ENCODE data around the gene MS4A8.

Gene MS4A8

DNA sequence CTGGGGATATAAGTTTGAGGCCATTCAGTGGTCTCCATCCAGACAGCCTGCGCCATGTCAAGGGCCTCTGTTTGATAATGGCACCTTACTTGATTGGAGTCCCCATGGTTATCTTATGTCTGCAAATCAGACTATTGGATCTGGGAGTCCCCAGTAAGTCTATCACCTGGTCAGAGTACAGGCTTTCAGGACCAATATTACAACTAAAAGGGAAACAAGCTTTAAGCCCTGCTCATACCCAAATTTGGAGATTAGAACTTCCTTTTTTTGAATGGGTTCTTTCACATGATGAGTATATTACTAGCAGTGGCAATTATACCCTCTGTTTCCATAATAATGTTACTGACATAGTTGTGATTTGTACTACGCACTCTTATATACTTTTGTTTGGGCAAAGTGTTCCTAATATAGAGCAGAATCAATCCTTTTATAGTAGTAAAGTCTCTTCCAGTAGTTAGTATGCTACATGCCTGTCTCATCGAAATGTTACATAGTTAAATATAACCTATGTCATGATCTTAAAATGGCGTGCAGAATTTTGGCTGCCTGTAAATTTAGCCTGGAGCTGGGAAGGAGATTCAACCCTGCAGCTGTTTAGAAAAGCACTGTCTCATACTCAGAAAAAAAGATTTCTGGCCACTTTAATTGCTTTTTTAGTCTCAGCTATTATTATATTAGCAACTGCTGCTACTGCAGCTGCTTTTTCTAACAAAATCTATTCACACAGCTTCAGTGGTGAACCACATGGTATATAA, 62.2 kb downstream of the MS4A8 start:
- H3K36me3 ChIP-seq (ENCODE audit: control insufficient read depth, low read length), result no peaks in the 10 kb centered on the region
- H4K20me1 ChIP-seq (ENCODE audit: control insufficient read depth, insufficient read depth, low read depth, low read length), result no peaks in the 10 kb centered on the region
- H3K27me3 ChIP-seq (ENCODE audit: control insufficient read depth, low read length), result peaks cover 20% of the 10 kb centered on the region
- no peaks in the 10 kb centered on the region for H3K9me3 ChIP-seq (ENCODE audit: control insufficient read depth, insufficient read depth, low read length)
- H3K79me2 ChIP-seq (ENCODE audit: control insufficient read depth, low read length), result no peaks in the 10 kb centered on the region
- TF ChIP-seq, protein P1, sequence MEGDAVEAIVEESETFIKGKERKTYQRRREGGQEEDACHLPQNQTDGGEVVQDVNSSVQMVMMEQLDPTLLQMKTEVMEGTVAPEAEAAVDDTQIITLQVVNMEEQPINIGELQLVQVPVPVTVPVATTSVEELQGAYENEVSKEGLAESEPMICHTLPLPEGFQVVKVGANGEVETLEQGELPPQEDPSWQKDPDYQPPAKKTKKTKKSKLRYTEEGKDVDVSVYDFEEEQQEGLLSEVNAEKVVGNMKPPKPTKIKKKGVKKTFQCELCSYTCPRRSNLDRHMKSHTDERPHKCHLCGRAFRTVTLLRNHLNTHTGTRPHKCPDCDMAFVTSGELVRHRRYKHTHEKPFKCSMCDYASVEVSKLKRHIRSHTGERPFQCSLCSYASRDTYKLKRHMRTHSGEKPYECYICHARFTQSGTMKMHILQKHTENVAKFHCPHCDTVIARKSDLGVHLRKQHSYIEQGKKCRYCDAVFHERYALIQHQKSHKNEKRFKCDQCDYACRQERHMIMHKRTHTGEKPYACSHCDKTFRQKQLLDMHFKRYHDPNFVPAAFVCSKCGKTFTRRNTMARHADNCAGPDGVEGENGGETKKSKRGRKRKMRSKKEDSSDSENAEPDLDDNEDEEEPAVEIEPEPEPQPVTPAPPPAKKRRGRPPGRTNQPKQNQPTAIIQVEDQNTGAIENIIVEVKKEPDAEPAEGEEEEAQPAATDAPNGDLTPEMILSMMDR (IDR thresholded peaks at IDR 0.05; ENCODE audit: low read depth, low read length, poor library complexity, severe bottlenecking), result no peak
- no peak for TF ChIP-seq EZH2phosphoT487 (IDR thresholded peaks at IDR 0.05; ENCODE audit: borderline replicate concordance, low read length)
- no peaks in the 10 kb centered on the region for H3F3A ChIP-seq (ENCODE audit: control insufficient read depth, insufficient read depth)
- no peak overlapping the region for H3K27ac ChIP-seq (ENCODE audit: low read depth, low read length)
- no peaks in the 10 kb centered on the region for H3K9me2 ChIP-seq (replicated peaks; ENCODE audit: control insufficient read depth, low read length)
- no peak overlapping the region for H3K4me2 ChIP-seq (ENCODE audit: low read length)
- H3K4me3 ChIP-seq (ENCODE audit: low read length), result no peak overlapping the region
- H3K4me1 ChIP-seq (ENCODE audit: control insufficient read depth, low read length), result peaks cover 17% of the 10 kb centered on the region

DNA sequence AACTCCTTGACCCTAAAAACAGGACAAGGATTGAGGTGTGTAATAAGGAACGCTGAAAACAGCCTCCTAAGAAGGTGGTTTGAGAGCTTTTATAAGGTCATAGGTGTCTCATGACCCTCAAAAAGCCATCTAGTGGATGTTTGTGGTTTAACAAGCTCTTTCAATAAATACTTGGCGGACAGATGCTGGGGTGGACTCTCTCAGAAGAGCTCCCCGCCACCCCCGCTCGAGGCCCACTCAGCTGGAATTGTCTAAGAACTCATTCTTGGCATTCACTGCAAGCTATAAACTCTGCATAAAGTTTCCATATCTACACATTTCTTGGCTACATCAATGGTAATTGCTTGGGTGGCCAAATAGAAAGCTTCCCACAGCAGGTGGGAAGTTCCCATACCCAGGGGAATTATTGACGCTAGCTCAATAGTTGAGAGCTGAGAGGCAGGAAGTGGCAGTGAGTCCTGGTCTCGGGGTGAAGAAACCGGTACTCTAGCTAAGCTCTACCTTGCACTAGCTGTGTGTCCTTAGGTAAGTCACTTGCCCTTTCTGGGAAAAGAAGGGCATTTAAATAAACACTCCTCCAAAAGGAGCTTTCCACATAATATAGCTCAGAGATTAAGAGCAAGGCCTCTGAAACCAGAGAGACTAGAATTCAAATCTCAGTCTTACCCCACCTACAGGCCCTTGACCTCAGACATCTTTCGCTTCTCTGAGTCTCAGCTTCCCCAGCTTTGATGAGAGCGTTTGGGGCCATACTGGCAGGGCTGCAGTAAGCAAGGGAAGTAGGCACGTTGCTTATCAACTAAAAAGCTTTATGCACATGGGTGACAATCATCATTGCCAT, 63.7 kb downstream of the MS4A8 start:
- Histone ChIP-seq H3K9me3 (ENCODE audit: control insufficient read depth, insufficient read depth, low read length) (no peaks in the 10 kb centered on the region), H3F3A (ENCODE audit: control insufficient read depth, insufficient read depth) (no peaks in the 10 kb centered on the region), H3K27ac (ENCODE audit: low read depth, low read length) (no peak overlapping the region), H3K4me3 (ENCODE audit: low read length) (no peak overlapping the region), H3K79me2 (ENCODE audit: control insufficient read depth, low read length) (no peaks in the 10 kb centered on the region), H3K9me2 (replicated peaks; ENCODE audit: control insufficient read depth, low read length) (no peaks in the 10 kb centered on the region), H3K4me1 (ENCODE audit: control insufficient read depth, low read length) (peaks cover 17% of the 10 kb centered on the region), H3K27me3 (ENCODE audit: control insufficient read depth, low read length) (peaks cover 20% of the 10 kb centered on the region), H3K36me3 (ENCODE audit: control insufficient read depth, low read length) (no peaks in the 10 kb centered on the region), H4K20me1 (ENCODE audit: control insufficient read depth, insufficient read depth, low read depth, low read length) (no peaks in the 10 kb centered on the region), H3K4me2 (ENCODE audit: low read length) (peak overlapping the region; percentile 12)
- TF ChIP-seq, protein P1 (IDR thresholded peaks at IDR 0.05; ENCODE audit: low read depth, low read length, poor library complexity, severe bottlenecking), result peak; percentile 65
- no peak for TF ChIP-seq EZH2phosphoT487 (IDR thresholded peaks at IDR 0.05; ENCODE audit: borderline replicate concordance, low read length)

DNA sequence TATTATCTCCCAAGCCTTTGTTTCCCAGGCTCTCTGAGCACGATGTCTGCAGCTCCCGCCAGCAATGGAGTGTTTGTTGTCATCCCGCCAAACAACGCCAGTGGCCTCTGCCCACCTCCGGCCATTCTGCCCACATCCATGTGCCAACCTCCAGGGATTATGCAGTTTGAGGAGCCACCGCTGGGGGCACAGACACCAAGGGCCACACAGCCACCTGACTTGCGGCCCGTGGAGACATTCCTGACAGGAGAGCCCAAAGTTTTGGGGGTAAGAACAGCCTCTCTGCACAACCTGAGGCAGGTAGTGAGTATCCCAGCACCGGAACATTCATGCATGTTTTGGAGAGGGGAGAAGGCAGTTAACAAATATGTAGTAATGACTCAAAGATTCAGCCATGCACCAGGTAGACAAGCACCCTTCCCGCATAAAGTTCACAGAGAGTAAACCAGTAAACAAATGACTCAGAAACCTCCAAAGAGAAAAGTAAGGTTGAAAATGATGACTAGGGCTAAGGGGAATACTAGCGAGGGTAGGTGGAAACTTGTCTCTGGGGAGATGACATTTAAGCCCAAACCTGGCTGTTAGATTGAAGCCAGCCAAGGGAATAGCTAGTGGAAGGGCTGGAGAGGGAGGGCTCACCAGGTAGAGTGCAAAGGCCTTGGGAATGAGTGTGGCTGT, 64.4 kb downstream of the MS4A8 start:
- TF ChIP-seq, protein P1 (IDR thresholded peaks at IDR 0.05; ENCODE audit: low read depth, low read length, poor library complexity, severe bottlenecking), result peak; percentile 11
- no peak for TF ChIP-seq EZH2phosphoT487 (IDR thresholded peaks at IDR 0.05; ENCODE audit: borderline replicate concordance, low read length)

More for the DNA sequence above, 64.4 kb downstream of the MS4A8 start:
- no peaks in the 10 kb centered on the region for H3K9me3 ChIP-seq (ENCODE audit: control insufficient read depth, insufficient read depth, low read length)
- no peaks in the 10 kb centered on the region for H3F3A ChIP-seq (ENCODE audit: control insufficient read depth, insufficient read depth)
- H3K36me3 ChIP-seq (ENCODE audit: control insufficient read depth, low read length), result no peaks in the 10 kb centered on the region
- peaks cover 17% of the 10 kb centered on the region for H3K4me1 ChIP-seq (ENCODE audit: control insufficient read depth, low read length)
- no peaks in the 10 kb centered on the region for H3K79me2 ChIP-seq (ENCODE audit: control insufficient read depth, low read length)
- H3K4me2 ChIP-seq (ENCODE audit: low read length), result no peak overlapping the region
- H4K20me1 ChIP-seq (ENCODE audit: control insufficient read depth, insufficient read depth, low read depth, low read length), result no peaks in the 10 kb centered on the region
- peaks cover 17% of the 10 kb centered on the region for H3K27me3 ChIP-seq (ENCODE audit: control insufficient read depth, low read length)
- H3K4me3 ChIP-seq (ENCODE audit: low read length), result no peak overlapping the region
- H3K9me2 ChIP-seq (replicated peaks; ENCODE audit: control insufficient read depth, low read length), result no peaks in the 10 kb centered on the region
- no peak overlapping the region for H3K27ac ChIP-seq (ENCODE audit: low read depth, low read length)

Data from DOHH2 (cell line).